Activated CD4-positive, alpha-beta T cell treated with anti-CD3 and anti-CD28 coated beads for 36 hours (primary cell): Measurements from ENCODE around the gene RERE. TPM values are rescaled to one million over a fixed set of nuclear protein-coding genes. Genes with fewer than 3 reads are reported as not detected.

Source experiments
- ATAC-seq: fragments of 200-7000 bp; cut with Tn5 transposase; one replicate; pipeline ENCODE4 v1.10.0; 2021; ENCODE audit warnings: mild to moderate bottlenecking, moderate library complexity
- CTCF ChIA-PET: fragments of 350-600 bp; sonication (Branson Sonifier 250); formaldehyde crosslinking; loops from one replicate; lab custom pipeline; 2021; ENCODE audit warnings: antibody characterized with exemption; lab: Charles Lee
- POLR2A ChIA-PET: fragments of 350-600 bp; sonication (Branson Sonifier 250); formaldehyde crosslinking; loops from one replicate; lab custom pipeline; 2021; ENCODE audit warnings: antibody characterized with exemption, inconsistent platforms; lab: Charles Lee
- DNase-seq: peaks from one replicate; pipeline ENCODE4 v3.0.0-alpha.2; 2020
- H3K27ac Mint-ChIP-seq: one replicate; pipeline ENCODE4 v1.8.0; 2021; ENCODE audit warnings: mixed read lengths
- H3K27me3 Mint-ChIP-seq: one replicate; pipeline ENCODE4 v1.8.0; 2021; ENCODE audit warnings: mixed read lengths
- H3K36me3 Mint-ChIP-seq: one replicate; pipeline ENCODE4 v1.8.0; 2021; ENCODE audit warnings: low read depth, mixed read lengths
- H3K4me1 Mint-ChIP-seq: one replicate; pipeline ENCODE4 v1.8.0; 2021; ENCODE audit warnings: mixed read lengths
- H3K4me3 Mint-ChIP-seq: one replicate; pipeline ENCODE4 v1.8.0; 2021; ENCODE audit warnings: mild to moderate bottlenecking, moderate library complexity, mixed read lengths
- H3K9me3 Mint-ChIP-seq: one replicate; pipeline ENCODE4 v1.8.0; 2021; ENCODE audit warnings: low read depth, mixed read lengths
- intact Hi-C, 2 experiments: fragments of 100-400 bp; cut with DNase I in 1 of 2; cut with micrococcal nuclease in 1 of 2; formaldehyde crosslinking; loops; one replicate each; pipeline versions ENCODE4 v1.14.2 to v1.15.1; 2022 to 2024; cut with DNase I, micrococcal nuclease
- total RNA-seq, 2 experiments: library from RNA; stranded (reverse); gene quantifications; one replicate each; pipeline ENCODE4 v1.2.3, GENCODE V29; 2021

The RERE gene
- total RNA-seq, 2 experiments from 2014 or later: 57.4 to 71.6 TPM

GRCh38 chr1:8362701-8363101, 454.7 kb downstream of the RERE start:
- Mint-ChIP-seq H3K4me1 (peaks cover 8% of the 10 kb centered on the region), H3K9me3 (no peaks in the 10 kb centered on the region), H3K27ac (no peak overlapping the region), H3K27me3 (no peaks in the 10 kb centered on the region), H3K4me3 (no peak overlapping the region), H3K36me3 (peaks cover 26% of the 10 kb centered on the region)
- intact Hi-C loops: no loop called here
- CTCF ChIA-PET: interaction anchor here (0.7 kb wide), 1 partner anchor 46 kb away, joined by 3 read pairs; no protein-coding TSS in a partner anchor
- ATAC-seq: no peak
- DNase-seq: no peak
- POLR2A ChIA-PET: no interaction called here

DNA sequence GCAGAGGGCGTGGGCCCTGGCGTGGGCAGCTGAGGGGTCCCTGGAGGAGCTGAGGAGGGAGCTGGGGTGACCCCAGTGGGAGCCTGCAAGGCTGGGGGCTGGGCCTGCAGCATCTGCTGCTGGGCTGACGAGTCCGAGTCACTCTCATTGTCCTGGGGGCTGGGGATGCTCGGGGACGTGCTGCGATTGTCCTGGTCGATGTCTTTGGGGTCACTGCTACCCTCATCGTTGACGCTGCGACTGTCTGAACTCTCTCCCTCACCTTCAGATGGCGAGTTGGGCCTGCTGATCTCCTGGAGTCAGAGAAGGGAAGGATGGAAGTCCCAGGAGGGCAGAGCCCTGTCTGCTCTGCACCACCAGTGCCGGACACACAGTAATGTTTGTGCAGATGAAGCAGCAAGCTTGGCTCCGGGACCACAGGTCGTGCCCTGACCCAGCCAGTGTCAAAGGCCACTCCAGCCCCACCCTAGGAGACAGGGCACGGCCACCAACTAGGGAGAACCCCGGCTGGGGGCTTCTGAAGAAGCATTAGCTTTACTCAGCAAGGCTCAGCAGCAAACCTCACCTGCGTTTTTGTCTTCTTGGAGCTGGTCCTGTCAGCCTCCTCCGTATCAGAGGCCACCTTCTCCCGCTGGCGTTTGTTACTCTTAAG, 456.1 kb downstream of the RERE start:
- CTCF ChIA-PET: interaction anchor here (0.5 kb wide), 1 partner anchor 109 kb away, joined by 4 read pairs; no protein-coding TSS in a partner anchor
- Mint-ChIP-seq H3K4me1 (no peaks in the 10 kb centered on the region), H3K27ac (no peak overlapping the region), H3K36me3 (peaks cover 32% of the 10 kb centered on the region), H3K27me3 (no peaks in the 10 kb centered on the region), H3K4me3 (no peak overlapping the region), H3K9me3 (no peaks in the 10 kb centered on the region)
- intact Hi-C loops: no loop called here
- ATAC-seq (no peak), DNase-seq (no peak)
- POLR2A ChIA-PET: no interaction called here

DNA sequence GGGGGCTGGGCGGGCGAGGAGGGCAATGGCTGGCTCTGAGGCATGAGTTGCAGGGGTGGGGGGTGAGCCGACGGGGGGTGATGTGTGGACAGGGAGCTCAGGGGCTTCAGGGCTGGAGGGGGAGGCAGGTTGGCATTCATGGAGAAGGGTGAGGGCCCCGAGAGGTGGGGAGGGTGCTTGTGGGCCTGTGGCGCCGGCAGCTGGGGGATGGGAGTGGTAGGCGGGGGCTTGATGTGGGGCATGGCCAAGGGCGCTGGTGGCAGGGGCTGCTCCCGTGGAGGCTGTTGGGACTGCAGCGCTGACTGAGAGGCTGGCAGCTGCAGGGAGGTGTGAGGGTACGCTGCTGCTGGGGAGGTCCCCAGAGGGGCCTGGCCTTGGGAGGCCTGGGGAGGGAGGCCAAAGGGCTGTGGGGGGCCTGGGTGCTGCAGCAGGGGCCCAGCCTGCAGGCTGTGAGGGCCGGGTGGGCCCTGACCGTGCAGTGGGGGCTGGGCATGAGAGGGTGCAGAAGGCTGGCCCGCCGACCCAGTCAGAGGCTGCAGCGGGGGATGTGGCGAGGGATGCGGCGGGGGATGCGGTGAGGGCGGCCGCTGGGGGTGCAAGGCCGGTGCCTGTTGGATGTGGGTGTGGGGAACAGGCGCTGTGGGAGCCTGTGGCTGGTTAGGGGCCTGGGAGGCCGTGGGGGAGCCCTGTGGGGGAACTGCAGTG, 456.8 kb downstream of the RERE start:
- no peak for DNase-seq
- intact Hi-C loops: no loop called here
- Mint-ChIP-seq H3K9me3 (no peaks in the 10 kb centered on the region), H3K27me3 (no peaks in the 10 kb centered on the region), H3K4me1 (no peaks in the 10 kb centered on the region), H3K36me3 (peaks cover 35% of the 10 kb centered on the region), H3K4me3 (no peak overlapping the region), H3K27ac (no peak overlapping the region)
- ChIA-PET CTCF (interaction anchor here (0.5 kb wide), 1 partner anchor 109 kb away, joined by 4 read pairs; no protein-coding TSS in a partner anchor), POLR2A (no interaction called here)
- ATAC-seq: no peak

GRCh38 chr1:8359617-8360481, 457.6 kb downstream of the RERE start:
- Mint-ChIP-seq H3K27me3 (no peaks in the 10 kb centered on the region), H3K4me1 (no peaks in the 10 kb centered on the region), H3K9me3 (no peaks in the 10 kb centered on the region), H3K27ac (no peak overlapping the region), H3K36me3 (peaks cover 32% of the 10 kb centered on the region), H3K4me3 (no peak overlapping the region)
- POLR2A ChIA-PET: no interaction called here
- intact Hi-C loops: no loop called here
- DNase-seq (no peak), ATAC-seq (no peak)
- CTCF ChIA-PET: no interaction called here

DNA sequence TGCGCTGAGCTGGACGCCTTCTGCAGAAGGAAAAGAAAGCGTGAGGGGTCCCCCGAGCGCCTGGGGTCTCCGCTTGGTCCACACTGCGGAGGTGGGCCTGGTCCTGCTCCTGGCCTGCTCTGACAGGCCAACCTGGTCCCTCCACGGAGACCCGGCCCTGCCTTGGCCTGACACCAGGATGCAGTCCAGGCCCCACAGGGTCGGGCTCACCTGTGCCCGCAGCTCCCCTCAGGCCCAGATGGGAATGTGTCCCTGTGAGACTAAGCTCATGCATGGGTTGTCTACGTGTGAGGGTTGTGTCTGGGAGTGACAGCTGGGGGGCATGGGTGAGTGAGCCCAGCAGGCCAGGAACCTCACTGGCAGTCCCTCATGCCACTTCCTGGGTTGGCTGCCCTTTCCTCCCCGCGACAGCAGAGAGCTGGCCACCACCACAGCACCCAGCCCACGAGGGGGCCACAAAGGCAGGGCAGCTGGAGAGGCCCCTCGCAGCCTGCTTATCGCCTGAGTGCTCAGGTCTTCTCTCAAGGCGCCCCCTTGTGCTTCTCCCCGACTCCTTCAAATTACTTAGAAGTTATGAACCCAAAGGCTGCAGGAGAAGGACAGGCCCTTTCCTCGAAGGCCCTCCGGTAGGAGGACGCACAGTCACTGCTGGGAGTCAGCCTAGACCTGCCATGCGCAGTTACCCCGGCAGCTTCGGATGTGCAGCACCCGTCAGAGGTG, 458.4 kb downstream of the RERE start:
- intact Hi-C loops: no loop called here
- POLR2A ChIA-PET: no interaction called here
- Mint-ChIP-seq H3K4me3 (no peak overlapping the region), H3K27ac (no peak overlapping the region), H3K36me3 (peaks cover 31% of the 10 kb centered on the region), H3K4me1 (no peaks in the 10 kb centered on the region), H3K9me3 (no peaks in the 10 kb centered on the region), H3K27me3 (no peaks in the 10 kb centered on the region)
- ATAC-seq (no peak), DNase-seq (no peak)
- CTCF ChIA-PET: no interaction called here

DNA sequence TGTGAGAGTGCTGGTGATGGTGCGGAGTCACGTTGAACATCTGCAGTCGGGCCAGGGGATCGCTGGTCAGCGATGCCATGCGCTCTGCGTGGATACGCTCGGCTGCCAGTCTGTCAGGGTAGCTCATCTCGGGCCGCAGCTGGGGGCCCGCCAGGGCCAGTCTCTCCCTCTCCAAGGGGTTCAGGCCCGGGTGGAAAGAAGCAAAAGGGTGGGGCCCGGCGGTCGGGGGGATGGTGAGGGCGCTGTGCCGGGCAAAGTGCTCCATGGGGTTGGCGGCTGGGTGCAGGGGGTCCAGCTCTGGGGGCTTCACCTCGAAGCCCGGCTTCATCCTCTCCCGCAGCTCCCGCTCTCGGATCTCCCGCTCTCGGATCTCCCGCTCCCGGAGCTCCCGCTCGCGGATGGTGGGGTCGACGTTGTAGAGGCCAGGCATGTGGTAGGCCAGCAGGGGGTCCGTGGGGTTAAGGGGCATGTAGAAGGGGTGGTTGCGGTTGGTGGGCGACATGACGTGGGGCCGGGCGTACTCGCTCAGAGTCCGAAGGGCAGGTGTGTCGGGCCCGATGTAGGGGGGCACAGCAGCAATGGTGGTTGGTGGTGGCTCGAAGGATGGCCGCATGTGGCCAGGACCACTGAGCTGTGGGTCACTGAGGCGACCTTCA, 459.1 kb downstream of the RERE start:
- Mint-ChIP-seq H3K4me3 (no peak overlapping the region), H3K27me3 (no peaks in the 10 kb centered on the region), H3K36me3 (peaks cover 35% of the 10 kb centered on the region), H3K27ac (no peak overlapping the region), H3K9me3 (no peaks in the 10 kb centered on the region), H3K4me1 (no peaks in the 10 kb centered on the region)
- DNase-seq (no peak), ATAC-seq (no peak)
- ChIA-PET CTCF (no interaction called here), POLR2A (no interaction called here)
- intact Hi-C loops: no loop called here

- H3K27me3 Mint-ChIP-seq: no peaks in the 10 kb centered on the region
- no peak overlapping the region for H3K4me3 Mint-ChIP-seq
- CTCF ChIA-PET: no interaction called here
- intact Hi-C loops: no loop called here
- H3K4me1 Mint-ChIP-seq: no peaks in the 10 kb centered on the region
- H3K9me3 Mint-ChIP-seq: no peaks in the 10 kb centered on the region
- DNase-seq (no peak), ATAC-seq (no peak)
- POLR2A ChIA-PET: no interaction called here
- peaks cover 35% of the 10 kb centered on the region for H3K36me3 Mint-ChIP-seq
- no peak overlapping the region for H3K27ac Mint-ChIP-seq
These were observed 459.9 kb downstream of the RERE start for GRCh38 chr1:8357329-8358101.

- POLR2A ChIA-PET: no interaction called here
- CTCF ChIA-PET: no interaction called here
- Mint-ChIP-seq H3K27me3 (no peaks in the 10 kb centered on the region), H3K4me3 (no peak overlapping the region), H3K36me3 (peaks cover 28% of the 10 kb centered on the region), H3K9me3 (no peaks in the 10 kb centered on the region), H3K4me1 (no peaks in the 10 kb centered on the region), H3K27ac (peak overlapping the region; percentile 28)
- no peak for ATAC-seq
- DNase-seq: no peak
- intact Hi-C loops: no loop called here
These were observed 460.9 kb downstream of the RERE start for GRCh38 chr1:8356256-8357209.

DNA sequence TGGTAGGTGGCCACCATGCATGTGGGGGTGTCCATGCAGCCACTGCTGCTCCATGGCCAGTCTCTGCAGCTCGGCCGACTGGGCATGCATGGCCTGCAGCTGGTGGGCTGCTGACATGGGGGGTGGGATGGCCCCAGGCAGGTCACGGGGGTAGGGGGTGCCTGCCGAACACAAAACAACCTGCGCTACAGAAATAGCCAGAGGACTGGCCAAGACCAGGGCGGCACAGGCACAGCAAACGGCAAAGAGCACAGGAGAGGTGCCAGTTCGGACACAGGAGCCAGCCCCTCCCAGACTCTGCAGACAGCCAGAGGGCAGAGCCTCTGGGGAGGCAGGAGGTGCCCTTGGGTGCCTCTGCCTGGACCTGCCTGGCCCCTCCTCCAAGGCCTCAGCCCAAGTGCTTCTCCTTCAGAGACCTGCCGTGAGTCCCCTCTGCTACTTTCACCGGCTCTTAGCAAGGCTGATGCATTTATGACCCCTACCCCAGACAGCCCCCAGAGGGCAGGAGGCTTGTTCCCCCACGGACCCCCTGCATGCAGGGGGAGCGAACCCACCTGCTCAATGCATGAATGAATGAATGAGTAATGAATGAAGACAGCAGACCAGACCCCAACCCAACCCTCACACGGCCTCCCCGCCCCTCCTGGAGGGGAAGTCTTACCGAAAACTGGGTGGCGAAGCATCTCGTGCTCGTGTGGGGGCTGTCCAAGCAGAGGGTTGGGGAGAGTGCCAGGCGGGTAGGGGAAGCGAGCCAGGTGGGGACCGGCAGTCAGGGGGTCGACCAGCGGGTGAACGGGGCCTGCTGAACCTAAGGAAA, 461.8 kb downstream of the RERE start:
- intact Hi-C loops: no loop called here
- H3K4me1 Mint-ChIP-seq: no peaks in the 10 kb centered on the region
- no peak overlapping the region for H3K4me3 Mint-ChIP-seq
- H3K36me3 Mint-ChIP-seq: peaks cover 25% of the 10 kb centered on the region
- no peaks in the 10 kb centered on the region for H3K9me3 Mint-ChIP-seq
- ChIA-PET POLR2A (no interaction called here), CTCF (no interaction called here)
- ATAC-seq (no peak), DNase-seq (no peak)
- H3K27ac Mint-ChIP-seq: no peak overlapping the region
- H3K27me3 Mint-ChIP-seq: no peaks in the 10 kb centered on the region
